MM.1S (cell line): Measurements from ENCODE around the gene CDK17.

Experiments used
- DNase-seq: peaks from one replicate; pipeline ENCODE4 v3.0.0-alpha.2; 2015
- H2AFZ ChIP-seq: fragments of 300-600 bp; sonication (generic); 2 replicates; pipeline ENCODE4 v1.6.0; 2016; ENCODE audit warnings: antibody characterized with exemption, low read length
- H3F3A ChIP-seq: fragments of 300-600 bp; sonication (generic); 2 replicates; pipeline ENCODE4 v1.6.1; 2016; ENCODE audit warnings: mild to moderate bottlenecking, antibody characterized with exemption, low read length, moderate library complexity, mixed read lengths; ENCODE audit not compliant: insufficient read depth
- H3K27ac ChIP-seq: fragments of 300-600 bp; sonication (generic); 2 replicates; pipeline ENCODE4 v1.5.1; 2016; ENCODE audit warnings: mild to moderate bottlenecking, low read length
- H3K27me3 ChIP-seq: fragments of 300-600 bp; sonication (generic); replicated peaks from 2 replicates; pipeline ENCODE4 v1.6.0; 2016; ENCODE audit warnings: low read length; ENCODE audit not compliant: insufficient read depth
- H3K36me3 ChIP-seq: fragments of 300-600 bp; sonication (generic); replicated peaks from 2 replicates; pipeline ENCODE4 v1.6.1; 2016; ENCODE audit warnings: mild to moderate bottlenecking, low read length, mixed read lengths; ENCODE audit not compliant: insufficient read depth
- H3K4me1 ChIP-seq: fragments of 300-600 bp; sonication (generic); 2 replicates; pipeline ENCODE4 v1.6.1; 2016; ENCODE audit warnings: low read length, mixed read lengths
- H3K4me2 ChIP-seq: fragments of 300-600 bp; sonication (generic); 2 replicates; pipeline ENCODE4 v1.6.0; 2016; ENCODE audit warnings: low read depth, low read length
- H3K4me3 ChIP-seq: fragments of 300-600 bp; sonication (generic); 2 replicates; pipeline ENCODE4 v1.5.1; 2016; ENCODE audit warnings: low read length, mixed read lengths
- H3K79me2 ChIP-seq: fragments of 300-600 bp; sonication (generic); 2 replicates; pipeline ENCODE4 v1.6.1; 2016; ENCODE audit warnings: mixed run types, low read length, mixed read lengths
- H3K9ac ChIP-seq: fragments of 300-600 bp; sonication (generic); 2 replicates; pipeline ENCODE4 v1.6.1; 2016; ENCODE audit warnings: low read length, mixed read lengths
- H3K9me2 ChIP-seq: fragments of 300-600 bp; sonication (generic); replicated peaks from 2 replicates; pipeline ENCODE4 v1.6.1; 2016; ENCODE audit warnings: mild to moderate bottlenecking, low read length, mixed read lengths; ENCODE audit not compliant: insufficient read depth
- H3K9me3 ChIP-seq: fragments of 300-600 bp; sonication (generic); replicated peaks from 2 replicates; pipeline ENCODE4 v1.6.1; 2016; ENCODE audit warnings: mild to moderate bottlenecking, low read length, mixed read lengths; ENCODE audit not compliant: insufficient read depth
- H4K20me1 ChIP-seq: fragments of 300-600 bp; sonication (generic); 2 replicates; pipeline ENCODE4 v1.6.1; 2016; ENCODE audit warnings: mild to moderate bottlenecking, low read length, moderate library complexity, mixed read lengths; ENCODE audit not compliant: insufficient read depth
- EZH2 ChIP-seq: fragments of 300-600 bp; sonication (generic); optimal IDR thresholded peaks from 2 replicates; pipeline ENCODE3; 2017; ENCODE audit warnings: low read depth, mild to moderate bottlenecking, antibody characterized with exemption, low read length, mixed read lengths
- EZH2phosphoT487 ChIP-seq: fragments of 300-600 bp; sonication (generic); IDR thresholded peaks from 2 replicates; pipeline ENCODE4 v1.6.1; 2018; ENCODE audit warnings: antibody characterized with exemption, low read length
- TF ChIP-seq, protein P1 (sequence below): fragments of 300-600 bp; sonication (generic); IDR thresholded peaks from 2 replicates; pipeline ENCODE4 v1.5.1; 2016; ENCODE audit warnings: antibody characterized with exemption, low read length, mixed read lengths

Gene CDK17

DNA sequence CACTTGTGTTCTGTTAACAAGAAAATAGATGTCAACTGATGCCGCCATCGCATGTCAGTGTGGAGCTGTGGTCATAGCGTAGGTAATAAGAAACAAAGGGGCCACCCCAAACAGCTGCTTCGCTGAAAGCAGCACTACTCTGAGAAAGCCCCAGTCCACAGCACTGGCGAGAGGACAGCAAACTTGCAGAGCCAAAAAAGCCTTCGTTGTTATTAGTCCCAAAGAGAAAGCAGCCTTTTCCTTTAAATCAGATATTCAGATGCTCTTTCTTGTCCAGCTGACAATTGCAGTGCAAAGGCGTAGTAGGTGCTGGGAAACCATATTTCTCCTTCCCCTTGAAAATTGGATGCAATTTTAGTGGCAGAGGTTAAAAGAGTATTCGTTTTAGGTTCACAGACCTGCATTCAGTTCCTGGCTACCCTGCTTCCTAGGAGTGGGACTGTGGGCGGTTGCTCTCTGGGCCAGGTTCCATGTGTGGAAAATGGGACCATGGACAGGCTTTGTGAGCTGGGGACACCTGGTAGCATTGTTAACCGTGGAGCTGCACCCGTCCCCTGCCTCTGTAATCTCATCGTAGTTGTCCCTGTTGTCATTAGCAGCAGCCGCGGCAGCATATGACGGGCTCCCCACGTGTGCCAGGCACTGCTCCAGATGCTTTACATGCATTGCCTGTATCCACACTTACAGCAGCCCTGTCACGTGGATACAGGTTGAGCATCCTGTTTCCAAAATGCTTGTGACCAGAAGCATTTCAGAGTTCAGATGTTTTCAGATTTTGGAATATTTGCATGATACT, 151.9 kb downstream of the CDK17 start:
- peaks cover 3% of the 10 kb centered on the region; the same call in 1 of the 2 replicates for H3K36me3 ChIP-seq
- no peak overlapping the region for H3K4me2 ChIP-seq
- H3K4me1 ChIP-seq = no peaks in the 10 kb centered on the region
- no peak overlapping the region for H3K27ac ChIP-seq
- no peak for DNase-seq
- no peak overlapping the region for H3K4me3 ChIP-seq
- no peak for TF ChIP-seq EZH2phosphoT487
- TF ChIP-seq, protein P1, sequence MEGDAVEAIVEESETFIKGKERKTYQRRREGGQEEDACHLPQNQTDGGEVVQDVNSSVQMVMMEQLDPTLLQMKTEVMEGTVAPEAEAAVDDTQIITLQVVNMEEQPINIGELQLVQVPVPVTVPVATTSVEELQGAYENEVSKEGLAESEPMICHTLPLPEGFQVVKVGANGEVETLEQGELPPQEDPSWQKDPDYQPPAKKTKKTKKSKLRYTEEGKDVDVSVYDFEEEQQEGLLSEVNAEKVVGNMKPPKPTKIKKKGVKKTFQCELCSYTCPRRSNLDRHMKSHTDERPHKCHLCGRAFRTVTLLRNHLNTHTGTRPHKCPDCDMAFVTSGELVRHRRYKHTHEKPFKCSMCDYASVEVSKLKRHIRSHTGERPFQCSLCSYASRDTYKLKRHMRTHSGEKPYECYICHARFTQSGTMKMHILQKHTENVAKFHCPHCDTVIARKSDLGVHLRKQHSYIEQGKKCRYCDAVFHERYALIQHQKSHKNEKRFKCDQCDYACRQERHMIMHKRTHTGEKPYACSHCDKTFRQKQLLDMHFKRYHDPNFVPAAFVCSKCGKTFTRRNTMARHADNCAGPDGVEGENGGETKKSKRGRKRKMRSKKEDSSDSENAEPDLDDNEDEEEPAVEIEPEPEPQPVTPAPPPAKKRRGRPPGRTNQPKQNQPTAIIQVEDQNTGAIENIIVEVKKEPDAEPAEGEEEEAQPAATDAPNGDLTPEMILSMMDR = no peak
- no peak for TF ChIP-seq EZH2
- H2AFZ ChIP-seq = no peak overlapping the region
- no peaks in the 10 kb centered on the region for H4K20me1 ChIP-seq
- H3K9me3 ChIP-seq = no peaks in the 10 kb centered on the region
- no peaks in the 10 kb centered on the region for H3K27me3 ChIP-seq
- H3F3A ChIP-seq = no peaks in the 10 kb centered on the region
- no peak overlapping the region for H3K9ac ChIP-seq
- no peaks in the 10 kb centered on the region for H3K9me2 ChIP-seq
- H3K79me2 ChIP-seq = peaks cover 84% of the 10 kb centered on the region

DNA sequence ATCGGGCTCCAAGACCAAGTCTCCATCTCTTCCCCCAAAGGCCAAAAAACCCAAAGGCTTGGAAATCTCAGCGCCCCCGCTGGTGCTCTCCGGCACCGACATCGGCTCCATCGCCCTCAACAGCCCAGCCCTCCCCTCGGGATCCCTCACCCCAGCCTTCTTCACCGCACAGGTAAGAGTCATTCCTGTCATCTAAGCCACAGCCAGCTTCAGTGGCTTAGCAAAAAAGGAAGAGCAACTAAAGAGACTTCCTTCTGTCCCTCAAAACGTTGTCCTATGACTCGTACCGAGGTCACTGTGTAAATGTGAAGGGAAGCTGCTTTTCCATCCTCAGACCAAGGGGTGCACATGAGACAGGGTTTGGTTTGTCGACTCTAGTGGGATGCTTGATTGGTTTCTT, 152.7 kb downstream of the CDK17 start:
- Histone ChIP-seq H3K4me3 (no peak overlapping the region), H3K27ac (no peak overlapping the region), H3K36me3 (peaks cover 3% of the 10 kb centered on the region; the same call in 1 of the 2 replicates), H3K4me2 (no peak overlapping the region), H3K27me3 (no peaks in the 10 kb centered on the region), H3K4me1 (no peaks in the 10 kb centered on the region), H2AFZ (no peak overlapping the region), H3F3A (no peaks in the 10 kb centered on the region), H3K9me2 (no peaks in the 10 kb centered on the region), H3K79me2 (peaks cover 84% of the 10 kb centered on the region), H4K20me1 (no peaks in the 10 kb centered on the region), H3K9ac (no peak overlapping the region), H3K9me3 (no peaks in the 10 kb centered on the region)
- DNase-seq = no peak
- no peak for TF ChIP-seq EZH2
- TF ChIP-seq, protein P1 = no peak
- TF ChIP-seq EZH2phosphoT487 = no peak

DNA sequence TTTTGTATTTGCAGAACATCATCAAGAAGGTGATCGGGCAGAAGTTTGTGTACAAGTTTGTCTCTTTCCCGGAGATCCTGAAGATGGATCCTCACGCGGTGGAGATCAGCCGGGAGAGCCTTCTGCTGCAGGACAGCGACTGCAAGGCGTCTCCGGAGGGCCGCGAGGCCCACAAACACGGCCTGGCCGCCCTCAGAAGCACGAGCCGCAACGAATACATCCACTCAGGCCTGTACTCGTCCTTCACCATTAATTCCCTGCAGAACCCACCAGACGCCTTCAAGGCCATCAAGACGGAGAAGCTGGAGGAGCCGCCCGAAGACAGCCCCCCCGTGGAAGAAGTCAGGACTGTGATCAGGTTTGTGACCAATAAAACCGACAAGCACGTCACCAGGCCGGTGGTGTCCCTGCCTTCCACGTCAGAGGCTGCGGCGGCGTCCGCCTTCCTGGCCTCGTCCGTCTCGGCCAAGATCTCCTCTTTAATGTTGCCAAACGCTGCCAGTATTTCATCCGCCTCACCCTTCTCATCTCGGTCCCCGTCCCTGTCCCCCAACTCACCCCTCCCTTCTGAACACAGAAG, 153.2 kb downstream of the CDK17 start:
- Histone ChIP-seq H3K79me2 (peaks cover 84% of the 10 kb centered on the region), H3K9me3 (no peaks in the 10 kb centered on the region), H3K9ac (no peak overlapping the region), H2AFZ (no peak overlapping the region), H3K4me2 (no peak overlapping the region), H3K36me3 (peaks cover 3% of the 10 kb centered on the region; the same call in 1 of the 2 replicates), H3K4me3 (no peak overlapping the region), H3K9me2 (no peaks in the 10 kb centered on the region), H3K4me1 (no peaks in the 10 kb centered on the region), H3K27ac (no peak overlapping the region), H3F3A (no peaks in the 10 kb centered on the region), H3K27me3 (no peaks in the 10 kb centered on the region), H4K20me1 (no peaks in the 10 kb centered on the region)
- no peak for DNase-seq
- TF ChIP-seq, protein P1 = no peak
